HepG2 (cell line): Measurements from ENCODE around the gene RNF150.

Source experiments
- CBX5 ChIP-seq: sonication (generic); formaldehyde crosslinking; IDR thresholded peaks from 2 replicates; pipeline ENCODE4 v1.4.0; 2020; ENCODE audit warnings: missing genetic modification reagents, borderline replicate concordance
- HDAC2 ChIP-seq: sonication (generic); formaldehyde crosslinking; IDR thresholded peaks from 2 replicates; pipeline ENCODE4 v1.4.0; 2020; ENCODE audit warnings: missing genetic modification reagents
- ZNF639 ChIP-seq: conservative IDR thresholded peaks from 2 replicates; pipeline ENCODE4 v1.6.1; 2018; ENCODE audit warnings: missing genetic modification reagents

GRCh38 chr4:140851032-140851636 is 282.1 kb downstream of the RNF150 start:
- TF ChIP-seq HDAC2 (CRISPR knock-in tag) (no peak), CBX5 (no peak), ZNF639 (CRISPR knock-in tag) (no peak)
